ENCODE results near the gene MRPS27. TPM values are rescaled to one million over a fixed set of nuclear protein-coding genes. Genes with fewer than 3 reads are reported as not detected.

Gene MRPS27
- total RNA-seq, 1 experiment from 2014 or later, result 61.2 TPM

DNA sequence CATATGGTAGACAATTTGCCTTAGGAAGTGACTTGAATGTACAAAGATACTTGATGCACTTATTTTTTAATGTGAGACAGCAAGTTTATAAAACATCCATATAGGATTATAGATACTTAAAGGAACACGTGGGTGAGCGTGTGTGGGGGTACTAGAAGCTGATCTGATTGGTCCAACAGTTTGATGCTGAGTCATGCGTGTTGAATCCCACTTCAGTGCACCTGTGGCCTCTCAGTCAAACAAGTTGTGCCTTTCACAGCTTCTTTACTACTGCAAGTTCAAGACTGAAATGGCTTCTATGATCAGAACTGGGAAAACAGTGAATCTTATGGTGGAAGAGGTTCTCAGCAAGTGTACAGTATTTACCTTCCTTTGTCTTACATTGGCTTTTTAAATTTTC, 113.9 kb downstream of the MRPS27 start:
- no peaks in the 10 kb centered on the region for H3K9me3 Mint-ChIP-seq (ENCODE audit: low read depth, unreplicated experiment)
- peaks cover 4% of the 10 kb centered on the region for H3K4me1 Mint-ChIP-seq (ENCODE audit: low read depth, unreplicated experiment)
- BruUV-seq (replicated peaks), result no TSS peak
- no peak for DNase-seq
- no peak overlapping the region for H3K4me3 Mint-ChIP-seq (ENCODE audit: low read depth, unreplicated experiment)
- TF ChIP-seq, protein P1, sequence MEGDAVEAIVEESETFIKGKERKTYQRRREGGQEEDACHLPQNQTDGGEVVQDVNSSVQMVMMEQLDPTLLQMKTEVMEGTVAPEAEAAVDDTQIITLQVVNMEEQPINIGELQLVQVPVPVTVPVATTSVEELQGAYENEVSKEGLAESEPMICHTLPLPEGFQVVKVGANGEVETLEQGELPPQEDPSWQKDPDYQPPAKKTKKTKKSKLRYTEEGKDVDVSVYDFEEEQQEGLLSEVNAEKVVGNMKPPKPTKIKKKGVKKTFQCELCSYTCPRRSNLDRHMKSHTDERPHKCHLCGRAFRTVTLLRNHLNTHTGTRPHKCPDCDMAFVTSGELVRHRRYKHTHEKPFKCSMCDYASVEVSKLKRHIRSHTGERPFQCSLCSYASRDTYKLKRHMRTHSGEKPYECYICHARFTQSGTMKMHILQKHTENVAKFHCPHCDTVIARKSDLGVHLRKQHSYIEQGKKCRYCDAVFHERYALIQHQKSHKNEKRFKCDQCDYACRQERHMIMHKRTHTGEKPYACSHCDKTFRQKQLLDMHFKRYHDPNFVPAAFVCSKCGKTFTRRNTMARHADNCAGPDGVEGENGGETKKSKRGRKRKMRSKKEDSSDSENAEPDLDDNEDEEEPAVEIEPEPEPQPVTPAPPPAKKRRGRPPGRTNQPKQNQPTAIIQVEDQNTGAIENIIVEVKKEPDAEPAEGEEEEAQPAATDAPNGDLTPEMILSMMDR (IDR thresholded peaks at IDR 0.05; ENCODE audit: unreplicated experiment), result no peak
- H3K27me3 Mint-ChIP-seq (ENCODE audit: unreplicated experiment), result no peaks in the 10 kb centered on the region
- intact Hi-C loops (cut with micrococcal nuclease; ENCODE audit: unreplicated experiment), result no loop called here
- H3K27ac Mint-ChIP-seq (ENCODE audit: unreplicated experiment), result no peak overlapping the region
- H3K36me3 Mint-ChIP-seq (ENCODE audit: insufficient read depth, unreplicated experiment), result no peaks in the 10 kb centered on the region
- CTCF ChIA-PET, result no interaction called here

DNA sequence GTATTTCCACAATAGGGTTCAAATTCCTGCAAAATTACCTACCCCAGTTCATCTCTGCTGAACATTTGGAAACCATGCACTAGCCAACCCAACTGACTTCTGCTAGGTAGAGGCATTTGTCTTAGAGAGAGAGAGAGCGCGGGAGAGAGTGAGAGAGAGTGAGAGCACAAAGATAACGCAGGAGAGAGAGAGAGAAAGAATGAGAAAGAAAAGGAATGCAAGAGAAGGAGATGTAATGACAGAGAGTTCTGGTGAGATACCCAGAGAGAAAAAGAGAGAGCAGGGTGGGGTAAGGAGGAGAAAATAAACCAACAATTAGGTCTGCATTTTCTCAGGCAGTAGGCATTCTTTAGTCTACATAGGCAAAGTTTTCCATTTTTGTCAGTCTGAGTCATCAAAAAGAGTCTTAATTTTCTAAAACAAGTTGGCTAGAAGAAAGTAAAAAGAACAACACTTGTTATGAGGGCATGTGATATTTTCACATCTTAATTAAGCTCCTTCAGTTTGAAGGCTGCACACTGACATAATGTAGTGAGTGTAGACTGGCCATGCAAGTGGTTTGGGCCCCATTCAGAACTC, 114.5 kb downstream of the MRPS27 start:
- Mint-ChIP-seq H3K4me3 (ENCODE audit: low read depth, unreplicated experiment) (no peak overlapping the region), H3K27ac (ENCODE audit: unreplicated experiment) (no peak overlapping the region), H3K9me3 (ENCODE audit: low read depth, unreplicated experiment) (no peaks in the 10 kb centered on the region), H3K36me3 (ENCODE audit: insufficient read depth, unreplicated experiment) (no peaks in the 10 kb centered on the region), H3K4me1 (ENCODE audit: low read depth, unreplicated experiment) (no peaks in the 10 kb centered on the region), H3K27me3 (ENCODE audit: unreplicated experiment) (no peaks in the 10 kb centered on the region)
- TF ChIP-seq, protein P1 (IDR thresholded peaks at IDR 0.05; ENCODE audit: unreplicated experiment), result no peak
- intact Hi-C loops (cut with micrococcal nuclease; ENCODE audit: unreplicated experiment), result no loop called here
- no peak for DNase-seq
- CTCF ChIA-PET, result no interaction called here
- TSS peak; percentile 38 for BruUV-seq (replicated peaks)

DNA sequence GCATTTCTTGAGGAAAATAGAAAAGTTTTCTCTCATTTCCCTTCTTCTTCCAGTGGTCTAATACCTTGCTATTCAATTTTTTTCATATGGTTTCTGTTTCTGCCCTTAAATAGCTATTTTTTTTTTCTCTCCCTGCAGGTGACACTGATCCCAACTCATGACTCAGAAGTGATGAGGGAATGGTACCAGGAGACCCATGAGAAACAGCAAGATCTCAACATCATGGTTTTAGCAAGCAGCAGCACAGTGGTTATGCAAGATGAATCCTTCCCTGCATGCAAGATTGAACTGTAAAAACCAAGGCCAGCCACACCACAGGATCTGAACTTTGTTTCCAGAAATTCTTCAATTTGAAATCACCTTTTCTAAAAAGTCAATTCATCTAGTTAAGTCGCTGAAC, 115.1 kb downstream of the MRPS27 start:
- Mint-ChIP-seq H3K36me3 (ENCODE audit: insufficient read depth, unreplicated experiment) (no peaks in the 10 kb centered on the region), H3K4me3 (ENCODE audit: low read depth, unreplicated experiment) (no peak overlapping the region), H3K9me3 (ENCODE audit: low read depth, unreplicated experiment) (no peaks in the 10 kb centered on the region), H3K4me1 (ENCODE audit: low read depth, unreplicated experiment) (no peaks in the 10 kb centered on the region), H3K27me3 (ENCODE audit: unreplicated experiment) (no peaks in the 10 kb centered on the region), H3K27ac (ENCODE audit: unreplicated experiment) (no peak overlapping the region)
- no peak for DNase-seq
- no TSS peak for BruUV-seq (replicated peaks)
- CTCF ChIA-PET, result no interaction called here
- TF ChIP-seq, protein P1 (IDR thresholded peaks at IDR 0.05; ENCODE audit: unreplicated experiment), result no peak
- intact Hi-C loops (cut with micrococcal nuclease; ENCODE audit: unreplicated experiment), result no loop called here

DNA sequence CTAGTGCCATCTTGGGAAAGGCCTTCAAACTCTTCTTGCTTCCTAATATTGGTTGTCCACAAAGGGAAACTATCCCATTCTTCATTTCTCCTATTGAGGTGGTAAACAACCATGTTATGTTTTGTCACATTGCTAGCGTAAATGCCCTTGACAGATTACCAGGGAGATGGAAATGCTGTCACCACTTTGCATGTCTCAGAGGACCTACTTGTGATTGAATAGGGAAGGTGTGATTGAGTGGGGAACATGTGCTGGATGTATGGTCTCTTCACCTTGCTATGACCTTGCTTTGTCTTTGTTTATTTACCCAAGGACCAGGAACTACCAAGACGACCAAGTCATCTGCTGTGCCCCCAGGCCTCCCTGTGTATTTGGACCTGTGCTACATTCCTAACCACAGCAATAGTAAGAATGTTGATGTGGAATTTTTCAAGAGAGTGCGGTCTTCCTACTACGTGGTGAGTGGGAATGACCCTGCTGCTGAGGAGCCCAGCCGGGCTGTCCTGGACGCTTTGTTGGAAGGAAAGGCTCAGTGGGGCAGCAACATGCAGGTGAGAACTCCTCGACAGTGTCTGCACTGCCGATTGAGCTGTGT, 116.7 kb downstream of the MRPS27 start:
- BruUV-seq (replicated peaks), result no TSS peak
- no peaks in the 10 kb centered on the region for H3K4me1 Mint-ChIP-seq (ENCODE audit: low read depth, unreplicated experiment)
- no peaks in the 10 kb centered on the region for H3K9me3 Mint-ChIP-seq (ENCODE audit: low read depth, unreplicated experiment)
- no peaks in the 10 kb centered on the region for H3K27me3 Mint-ChIP-seq (ENCODE audit: unreplicated experiment)
- no peak overlapping the region for H3K4me3 Mint-ChIP-seq (ENCODE audit: low read depth, unreplicated experiment)
- no peaks in the 10 kb centered on the region for H3K36me3 Mint-ChIP-seq (ENCODE audit: insufficient read depth, unreplicated experiment)
- intact Hi-C loops (cut with micrococcal nuclease; ENCODE audit: unreplicated experiment), result no loop called here
- CTCF ChIA-PET, result no interaction called here
- no peak for DNase-seq
- TF ChIP-seq, protein P1 (IDR thresholded peaks at IDR 0.05; ENCODE audit: unreplicated experiment), result no peak
- no peak overlapping the region for H3K27ac Mint-ChIP-seq (ENCODE audit: unreplicated experiment)

All from Calu3 (cell line).